HEK293 (cell line): Measurements from ENCODE around the gene LAMB1.
A peak's percentile ranks its signal among the peaks of the same experiment; 100 is the strongest.

Source experiments
- CTCF ChIA-PET: fragments of 350-600 bp; formaldehyde crosslinking; extraction: SDS; loops from one replicate; lab custom pipeline; 2021; ENCODE audit warnings: antibody characterized with exemption; lab: Yijun Ruan, JAX
- POLR2A ChIA-PET: fragments of 300-600 bp; formaldehyde crosslinking; extraction: SDS; loops from one replicate; lab custom pipeline; 2020; ENCODE audit warnings: antibody characterized with exemption, inconsistent platforms; lab: Yijun Ruan, JAX
- H3K27ac ChIP-seq: fragments of 200-500 bp; sonication (Bioruptor generic); 2 replicates; pipeline ENCODE4 v1.5.1; 2014; ENCODE audit warnings: low read depth, low read length, control low read depth, inconsistent platforms; ENCODE audit errors: extremely low read depth
- H3K36me3 ChIP-seq, 2 experiments: fragments of 200-500 bp in 1 of 2; sonication (Bioruptor generic) in 1 of 2; 1 replicate in 1 of 2; 2 replicates in 1 of 2; pipeline ENCODE4 v1.5.1; 2014 to 2017; ENCODE audit warnings: inconsistent platforms in 2 of 2, low read length in 2 of 2; ENCODE audit not compliant: control insufficient read depth in 2 of 2, insufficient read depth in 1 of 2
- H3K4me1 ChIP-seq: fragments of 200-500 bp; sonication (Bioruptor generic); 2 replicates; pipeline ENCODE4 v1.5.1; 2014; ENCODE audit warnings: mild to moderate bottlenecking, low read length, inconsistent platforms; ENCODE audit not compliant: control insufficient read depth, insufficient read depth
- H3K4me3 ChIP-seq: 2 replicates; pipeline ENCODE4 v1.5.1; 2011; ENCODE audit warnings: low read depth, mild to moderate bottlenecking, control low read depth, low read length, moderate library complexity
- H3K9me3 ChIP-seq: fragments of 200-500 bp; sonication (Bioruptor generic); 2 replicates; pipeline ENCODE4 v1.5.1; 2014; ENCODE audit warnings: low read depth, low read length, inconsistent platforms; ENCODE audit not compliant: control insufficient read depth, insufficient read depth
- CTCF ChIP-seq: fragments of 450-650 bp; formaldehyde crosslinking; IDR thresholded peaks from 2 replicates; pipeline ENCODE4 v1.5.1; 2016; ENCODE audit warnings: missing biosample characterization, missing genetic modification characterization
- INSM2 ChIP-seq: fragments of 450-650 bp; formaldehyde crosslinking; IDR thresholded peaks from 2 replicates; pipeline ENCODE4 v1.5.1; 2016; ENCODE audit warnings: missing biosample characterization, missing genetic modification characterization
- ZBTB17 ChIP-seq: fragments of 450-650 bp; formaldehyde crosslinking; IDR thresholded peaks from 2 replicates; pipeline ENCODE4 v1.5.1; 2016; ENCODE audit warnings: missing biosample characterization, missing genetic modification characterization
- ZBTB49 ChIP-seq: fragments of 450-650 bp; formaldehyde crosslinking; IDR thresholded peaks from 2 replicates; pipeline ENCODE4 v1.5.1; 2016; ENCODE audit warnings: missing biosample characterization, missing genetic modification characterization, low read depth
- ZIC2 ChIP-seq: fragments of 450-650 bp; formaldehyde crosslinking; IDR thresholded peaks from 2 replicates; pipeline ENCODE4 v1.5.1; 2016; ENCODE audit warnings: missing biosample characterization, missing genetic modification characterization
- ZNF366 ChIP-seq: fragments of 450-650 bp; formaldehyde crosslinking; conservative IDR thresholded peaks from 2 replicates; pipeline ENCODE4 v1.5.1; 2016; ENCODE audit warnings: missing biosample characterization, missing genetic modification characterization
- ZNF404 ChIP-seq: fragments of 450-650 bp; formaldehyde crosslinking; IDR thresholded peaks from 2 replicates; pipeline ENCODE4 v1.5.1; 2017; ENCODE audit warnings: missing biosample characterization, missing genetic modification characterization
- ZNF544 ChIP-seq: fragments of 450-650 bp; formaldehyde crosslinking; IDR thresholded peaks from 2 replicates; pipeline ENCODE4 v1.5.0; 2017; ENCODE audit warnings: missing biosample characterization, missing genetic modification characterization
- ZNF548 ChIP-seq: fragments of 450-650 bp; formaldehyde crosslinking; IDR thresholded peaks from 2 replicates; pipeline ENCODE4 v1.5.1; 2016; ENCODE audit warnings: missing biosample characterization, missing genetic modification characterization
- ZSCAN18 ChIP-seq: fragments of 450-650 bp; formaldehyde crosslinking; IDR thresholded peaks from 2 replicates; pipeline ENCODE4 v1.5.1; 2016; ENCODE audit warnings: missing biosample characterization, missing genetic modification characterization

The LAMB1 gene

GRCh38 chr7:107978815-107979408, 24.0 kb downstream of the LAMB1 start:
- TF ChIP-seq CTCF (tag by site-specific recombination) = no peak
- TF ChIP-seq ZIC2 (tag by site-specific recombination) = peak; percentile 54; the same call in 1 of the 2 replicates
- POLR2A ChIA-PET = no interaction called here
- no peak overlapping the region for H3K4me3 ChIP-seq
- H3K9me3 ChIP-seq = no peaks in the 10 kb centered on the region
- CTCF ChIA-PET = no interaction called here
- no peaks in the 10 kb centered on the region for H3K4me1 ChIP-seq
- H3K27ac ChIP-seq = no peak overlapping the region
- H3K36me3 ChIP-seq = peaks cover 14 to 52% of the 10 kb centered on the region in 2 experiments; a peak in 2 of 3 replicates

- CTCF ChIA-PET = no interaction called here
- H3K36me3 ChIP-seq = peaks cover 11 to 59% of the 10 kb centered on the region in 2 experiments
- H3K9me3 ChIP-seq = no peaks in the 10 kb centered on the region
- H3K27ac ChIP-seq = no peak overlapping the region
- H3K4me3 ChIP-seq = no peak overlapping the region
- no peaks in the 10 kb centered on the region for H3K4me1 ChIP-seq
- POLR2A ChIA-PET = no interaction called here
- TF ChIP-seq ZNF366 (tag by site-specific recombination) (0 out of 2 replicates have a peak, but pooled peaks have one; percentile 21), ZNF544 (tag by site-specific recombination) (no peak)
Measured at GRCh38 chr7:107977048-107977447, 25.9 kb downstream of the LAMB1 start.

GRCh38 chr7:107976620-107977019, 26.3 kb downstream of the LAMB1 start:
- Histone ChIP-seq H3K4me3 (no peak overlapping the region), H3K36me3 (peaks cover 11 to 61% of the 10 kb centered on the region in 2 experiments), H3K27ac (no peak overlapping the region), H3K4me1 (no peaks in the 10 kb centered on the region), H3K9me3 (no peaks in the 10 kb centered on the region)
- TF ChIP-seq ZBTB49 (tag by site-specific recombination) (no peak), ZSCAN18 (tag by site-specific recombination) (no peak), INSM2 (tag by site-specific recombination) (no peak), ZNF404 (tag by site-specific recombination) (no peak), ZBTB17 (tag by site-specific recombination) (no peak), ZNF548 (tag by site-specific recombination) (no peak), ZNF366 (tag by site-specific recombination) (peak; percentile 78)
- POLR2A ChIA-PET = no interaction called here
- CTCF ChIA-PET = no interaction called here
